COR-L47 (cell line): ENCODE measurements around the gene VAV3.

ENCODE experiments used
- DNase-seq: peaks from one replicate; lab custom pipeline; 2025; lab: John Stamatoyannopoulos, UW

VAV3 gene

DNA sequence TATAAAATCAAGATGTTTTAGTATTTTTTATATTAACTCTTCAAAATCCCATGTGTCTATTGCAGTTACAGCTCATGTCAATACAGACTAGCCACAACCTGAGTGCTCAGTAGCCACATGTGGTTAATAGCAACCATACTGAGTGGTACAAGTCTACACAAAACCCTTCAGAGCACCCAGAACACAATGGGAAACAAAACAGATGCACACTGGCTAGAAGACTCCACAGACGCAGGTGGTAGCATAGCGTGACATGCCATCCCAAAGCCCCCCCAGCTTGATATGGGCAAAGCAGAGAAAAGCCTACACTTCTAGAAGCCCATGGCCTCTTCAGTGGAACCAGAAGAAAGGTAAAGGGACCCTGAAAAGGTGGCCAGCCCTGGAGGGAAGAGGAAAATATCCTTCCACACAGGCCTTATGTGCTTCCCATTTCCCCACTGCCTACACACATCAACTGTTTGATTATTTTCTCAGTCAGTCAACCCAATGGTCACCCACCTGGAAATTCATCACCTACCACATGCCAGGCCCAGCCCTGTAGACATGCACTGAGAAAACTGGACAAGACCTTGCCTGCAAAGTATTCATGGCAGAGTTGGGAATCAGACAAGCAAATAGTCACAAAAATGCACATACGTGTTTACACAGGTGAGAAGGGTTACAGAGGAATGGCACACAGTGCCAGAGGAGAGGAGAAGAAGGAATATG is 175.0 kb downstream of the VAV3 start:
- DNase-seq = no peak

DNA sequence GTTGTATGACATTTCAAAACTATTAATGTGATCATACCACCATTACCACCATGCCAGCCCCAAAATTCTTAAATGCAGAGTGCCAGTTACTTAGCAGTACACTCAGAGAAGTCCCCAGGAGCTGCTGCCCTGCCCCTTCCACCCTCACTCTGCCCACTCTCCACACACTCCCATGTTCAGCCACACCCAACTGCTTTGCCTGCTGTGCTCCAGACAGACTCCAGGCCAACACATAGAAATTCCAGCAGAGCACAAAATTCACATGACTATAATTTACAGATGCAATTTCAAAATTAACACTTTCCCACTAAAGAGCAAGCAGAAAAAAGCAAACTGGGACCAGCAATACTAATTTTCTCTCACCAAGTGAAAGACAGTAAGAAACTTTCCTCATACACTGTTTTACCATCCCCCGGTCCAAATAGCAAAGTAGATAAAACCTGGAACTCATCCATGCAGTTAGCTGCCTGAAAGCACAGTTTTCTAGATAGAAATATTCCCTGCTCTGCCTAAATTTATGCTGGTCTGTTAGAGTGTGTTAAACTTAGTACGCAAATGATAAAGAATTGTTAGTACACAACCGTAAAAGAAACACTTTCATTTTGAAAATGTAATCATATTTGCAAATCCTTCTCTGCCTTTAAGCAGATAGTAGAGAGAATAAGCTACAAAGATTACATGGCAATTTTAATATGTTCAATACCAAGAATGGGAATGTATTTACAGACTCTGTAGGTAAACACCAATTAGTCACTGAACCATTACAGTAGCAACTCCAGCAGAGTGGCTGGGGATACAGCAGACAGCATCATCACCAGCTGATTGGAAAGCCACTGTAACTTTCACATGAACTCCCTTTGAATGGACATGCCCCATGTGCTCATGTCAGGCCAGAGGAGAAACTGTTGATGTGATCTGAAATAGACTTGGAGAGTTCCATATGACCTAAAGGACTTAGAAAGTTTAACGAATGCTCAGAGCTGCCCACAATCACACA is 176.5 kb downstream of the VAV3 start:
- peak; percentile 35 for DNase-seq

DNA sequence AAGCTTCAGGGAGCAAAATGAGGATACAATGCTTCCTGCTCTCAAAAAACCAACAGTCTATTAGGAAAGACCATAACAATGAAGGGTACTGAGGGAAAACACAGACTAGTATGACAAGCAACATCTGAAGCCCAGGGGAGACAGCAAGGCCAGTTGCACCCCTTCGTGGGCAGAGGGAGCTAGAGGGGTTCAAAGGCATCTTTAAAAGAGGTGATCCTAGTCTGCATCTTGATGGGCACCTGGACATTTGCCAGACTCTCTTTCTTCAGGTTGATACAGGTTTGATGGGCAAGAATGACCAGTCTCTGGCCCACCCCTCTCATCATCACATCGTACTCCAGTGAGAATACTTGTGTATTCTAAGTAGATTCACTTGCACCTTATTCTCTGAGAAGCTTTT is 177.7 kb downstream of the VAV3 start:
- peak; percentile 14 for DNase-seq

GRCh38 chr1:107786203-107786845 is 178.7 kb downstream of the VAV3 start:
- no peak for DNase-seq

GRCh38 chr1:107785496-107786202 is 179.3 kb downstream of the VAV3 start:
- DNase-seq = no peak

DNA sequence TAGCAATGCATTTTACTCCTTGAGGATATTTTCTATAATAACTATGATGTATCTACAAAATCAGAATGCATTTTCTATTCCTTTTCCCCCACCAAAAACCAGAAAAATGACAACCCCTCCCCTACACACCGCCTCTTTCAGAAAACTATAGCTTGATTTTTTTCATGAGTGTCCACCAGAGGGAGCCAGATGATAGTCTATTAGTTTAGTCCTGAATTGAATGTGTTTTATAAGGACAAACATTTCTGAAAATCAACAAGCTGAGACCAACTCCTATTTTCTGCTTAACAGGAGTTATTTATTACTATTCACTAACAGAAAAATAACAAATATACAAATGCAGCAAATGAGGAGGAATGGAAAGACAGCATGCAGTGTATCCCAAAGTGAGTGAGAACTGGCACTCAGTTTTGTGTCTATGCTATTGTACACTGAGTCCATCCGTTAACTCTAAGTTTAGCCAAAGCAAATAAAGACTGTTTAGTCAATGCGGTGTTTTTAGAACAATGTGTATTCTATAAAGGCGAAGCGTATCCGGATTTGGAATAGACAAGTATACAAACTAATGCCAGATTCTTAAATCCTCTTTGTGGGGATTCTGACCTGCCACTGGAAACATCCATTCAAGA is 182.6 kb downstream of the VAV3 start:
- peak; percentile 29 for DNase-seq

- no peak for DNase-seq
These were observed 183.7 kb downstream of the VAV3 start for GRCh38 chr1:107781245-107781644.

DNA sequence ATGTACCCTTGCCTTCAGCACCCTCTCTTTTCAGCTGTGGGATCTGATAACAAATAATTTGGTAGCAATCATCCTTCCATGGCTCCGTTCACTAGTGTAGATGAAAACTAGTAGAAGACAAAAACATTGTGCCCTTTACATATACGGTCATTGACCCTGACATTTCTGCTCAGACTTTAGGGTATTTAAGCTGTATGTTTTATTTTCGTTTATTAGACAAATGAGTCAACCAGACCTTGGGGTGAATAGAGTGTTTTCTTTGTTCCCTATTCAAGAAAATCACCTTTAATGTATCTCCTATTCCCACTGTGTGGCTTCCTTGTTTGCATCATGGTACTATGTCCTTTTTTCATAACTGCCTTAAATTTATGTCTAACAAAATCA is 187.3 kb downstream of the VAV3 start:
- no peak for DNase-seq

DNA sequence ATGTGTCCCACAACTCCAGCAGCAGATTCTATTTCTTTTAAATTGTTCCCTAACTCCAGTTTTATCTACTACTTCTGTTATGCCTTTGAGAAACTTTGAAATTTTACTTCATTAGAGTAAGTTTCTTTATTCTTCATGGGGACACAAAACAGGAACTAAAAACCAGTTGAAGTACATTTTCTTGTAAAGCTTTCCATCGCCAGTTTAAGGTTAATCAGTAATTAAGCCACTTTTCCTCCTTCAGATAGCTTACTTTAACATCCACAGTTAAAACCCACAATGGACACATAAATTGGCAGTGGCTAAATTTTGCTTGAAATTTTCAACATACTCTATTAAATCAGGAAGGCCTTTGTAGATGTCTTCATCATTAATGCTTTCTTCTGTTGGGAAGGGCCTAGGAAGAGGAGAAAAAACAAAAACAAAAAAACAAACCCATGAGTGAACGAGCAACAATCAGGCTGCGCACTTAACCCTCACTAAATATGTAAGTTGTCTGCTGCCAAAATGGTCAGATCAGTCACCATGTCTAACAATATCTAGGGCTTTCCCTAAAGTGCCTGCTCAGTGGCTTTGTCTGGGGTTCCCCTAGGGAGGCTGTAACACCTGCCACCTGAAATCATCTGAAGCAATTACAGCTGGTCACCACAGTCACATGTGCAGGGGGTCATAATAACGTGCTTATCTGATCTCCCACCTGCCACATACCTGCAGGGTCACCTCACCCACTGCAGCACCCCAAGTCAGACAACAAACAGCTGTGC is 187.9 kb downstream of the VAV3 start:
- no peak for DNase-seq

GRCh38 chr1:107771377-107771776 is 193.6 kb downstream of the VAV3 start:
- DNase-seq = no peak

DNA sequence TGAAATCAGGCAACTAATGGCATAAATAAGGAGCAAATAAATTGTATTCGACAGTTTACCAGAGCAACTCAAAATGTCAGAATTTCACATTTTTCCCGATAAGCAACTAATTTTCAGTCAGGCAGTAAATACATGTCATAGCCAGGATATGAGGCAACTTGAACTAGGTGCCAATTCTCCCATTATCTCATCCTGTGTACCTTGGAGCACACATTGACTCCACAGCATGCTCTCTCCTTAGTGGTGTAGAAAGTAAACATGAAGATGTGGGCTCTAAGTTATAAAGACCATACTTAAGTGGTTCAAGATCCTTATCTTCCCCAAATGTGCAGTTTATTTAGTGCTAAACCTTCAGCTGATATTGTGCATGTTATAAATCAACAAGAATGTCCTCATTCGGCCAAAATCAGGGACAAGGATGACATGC is 197.8 kb downstream of the VAV3 start:
- no peak for DNase-seq

DNA sequence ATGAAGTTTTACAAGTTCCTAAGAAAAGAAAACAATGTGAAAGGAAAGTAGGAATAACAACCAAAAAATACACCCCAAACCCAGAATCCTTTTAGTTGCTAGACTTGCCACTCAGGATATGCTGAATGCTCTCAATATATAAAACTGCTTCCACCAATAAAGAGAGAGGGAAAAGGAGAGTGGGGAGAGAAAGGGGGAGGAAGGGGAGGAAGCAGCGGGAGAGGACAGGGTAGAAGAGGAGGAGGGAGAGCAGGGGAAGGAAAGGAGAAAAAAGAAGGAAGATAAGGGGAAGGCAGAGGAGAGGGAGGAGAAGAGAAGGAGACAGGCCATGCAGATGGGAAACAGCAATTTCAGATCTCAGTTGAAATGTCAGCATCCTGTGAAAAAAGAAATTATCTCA is 198.4 kb downstream of the VAV3 start:
- DNase-seq = no peak

DNA sequence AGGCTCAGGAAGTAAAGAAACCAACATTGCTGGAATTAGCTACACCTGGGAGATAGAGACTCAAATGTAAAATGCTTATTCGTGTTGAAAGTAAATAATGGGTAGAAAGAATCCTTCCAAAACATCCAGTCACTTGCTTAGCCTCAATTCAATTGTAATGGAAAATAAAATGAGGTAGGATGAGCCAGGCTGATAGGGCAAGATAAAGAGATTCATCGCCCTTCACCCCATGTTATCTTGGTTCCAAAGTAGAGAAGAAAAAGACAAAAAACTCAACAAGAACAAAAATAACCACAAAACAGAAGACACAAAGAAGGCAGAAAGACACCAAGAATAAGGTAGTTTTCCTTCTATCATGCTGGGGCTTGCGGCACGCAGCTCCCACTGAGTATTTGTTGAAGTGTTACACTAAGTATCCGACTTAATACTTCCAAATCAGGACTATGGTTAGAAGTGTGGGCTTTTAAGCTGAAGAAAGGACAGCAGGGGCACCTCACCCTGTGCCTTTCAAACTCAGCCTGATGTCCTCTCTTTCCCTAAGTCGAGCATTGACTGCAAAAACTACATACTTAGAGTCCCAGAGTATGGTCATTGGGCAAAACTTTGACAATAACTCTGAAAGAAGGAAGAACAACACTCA is 202.1 kb downstream of the VAV3 start:
- DNase-seq = no peak

DNA sequence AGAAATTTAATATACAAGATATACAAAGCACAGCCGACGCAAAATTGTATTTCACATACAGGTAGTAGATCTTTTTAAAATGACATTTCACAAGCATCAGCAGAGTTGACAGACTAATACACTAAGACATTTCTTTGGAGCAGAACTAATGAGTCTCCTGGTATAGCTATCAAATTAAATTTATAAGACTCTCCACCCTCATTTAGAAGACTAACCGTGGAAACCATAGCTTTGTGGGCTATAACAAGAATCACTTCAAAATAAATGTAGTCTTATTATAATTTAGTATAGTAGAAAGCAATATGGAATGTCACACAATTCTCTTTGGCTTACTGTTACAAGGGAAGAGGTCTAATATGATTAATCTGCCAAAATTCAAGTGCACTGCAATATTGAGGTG is 204.9 kb downstream of the VAV3 start:
- no peak for DNase-seq

DNA sequence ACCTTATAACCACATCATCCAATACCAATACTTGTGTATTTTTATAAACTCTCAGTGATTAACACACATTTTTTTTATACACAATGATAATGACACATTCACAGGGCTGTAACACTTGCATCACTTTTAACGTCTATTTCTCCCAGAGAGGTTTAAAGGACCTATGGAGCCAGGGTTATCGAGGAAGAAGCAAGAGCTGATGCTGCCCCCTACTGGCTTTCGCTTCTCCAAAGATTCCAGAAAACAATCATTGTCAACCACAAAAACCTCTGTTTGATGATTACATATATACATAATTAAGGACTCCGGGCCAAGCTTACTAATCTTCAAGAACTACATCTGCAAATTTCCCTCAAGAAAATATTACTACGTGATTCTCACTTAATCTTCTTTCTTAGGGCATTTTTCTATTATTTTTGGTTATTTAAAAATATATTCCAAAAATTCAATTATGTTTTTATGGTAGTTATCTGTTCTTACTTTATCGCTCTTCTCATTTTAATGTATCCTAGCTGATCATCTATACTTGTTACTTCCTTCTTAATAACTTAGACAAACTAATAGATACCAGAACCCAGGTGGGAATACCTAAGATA is 214.5 kb downstream of the VAV3 start:
- peak; percentile 76 for DNase-seq

DNA sequence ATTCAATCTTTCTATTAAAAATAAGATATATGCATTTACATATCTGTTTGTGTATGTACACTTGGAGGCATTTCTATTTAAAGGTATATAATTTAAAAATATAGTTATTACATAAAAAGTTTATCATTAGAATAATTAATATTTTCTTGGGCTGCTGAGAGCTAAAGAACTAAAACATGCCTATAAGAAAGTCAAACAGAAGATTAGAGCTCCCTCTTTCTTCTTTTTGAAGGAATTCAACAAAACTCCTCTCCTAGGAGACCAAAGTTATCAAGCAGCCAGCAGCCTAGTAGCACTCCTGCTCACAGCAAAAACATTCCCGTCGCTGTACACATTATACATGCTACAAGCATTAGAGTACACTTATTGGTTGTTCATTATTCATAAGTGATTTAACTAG is 216.4 kb downstream of the VAV3 start:
- no peak for DNase-seq

DNA sequence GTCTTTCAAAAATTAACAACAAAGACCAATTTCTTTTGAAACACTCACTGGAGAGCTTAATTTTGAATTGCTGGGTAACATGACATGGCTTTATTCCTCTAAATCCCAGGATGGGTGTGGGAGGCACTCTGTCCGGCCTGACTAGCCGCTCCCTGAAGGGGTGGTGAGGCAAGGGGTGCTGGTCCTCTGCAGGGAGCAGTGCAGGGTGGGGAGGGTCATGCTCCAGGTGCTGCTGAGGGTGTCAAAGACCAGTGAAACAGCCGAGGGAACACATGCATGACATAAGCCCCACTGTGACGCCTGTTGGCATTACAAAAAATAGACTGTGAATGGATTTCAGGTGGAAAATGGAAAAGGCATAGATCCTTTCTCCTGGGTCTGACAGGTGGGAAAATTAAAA is 223.7 kb downstream of the VAV3 start:
- no peak for DNase-seq

GRCh38 chr1:107740579-107740978 is 224.4 kb downstream of the VAV3 start:
- DNase-seq = no peak

DNA sequence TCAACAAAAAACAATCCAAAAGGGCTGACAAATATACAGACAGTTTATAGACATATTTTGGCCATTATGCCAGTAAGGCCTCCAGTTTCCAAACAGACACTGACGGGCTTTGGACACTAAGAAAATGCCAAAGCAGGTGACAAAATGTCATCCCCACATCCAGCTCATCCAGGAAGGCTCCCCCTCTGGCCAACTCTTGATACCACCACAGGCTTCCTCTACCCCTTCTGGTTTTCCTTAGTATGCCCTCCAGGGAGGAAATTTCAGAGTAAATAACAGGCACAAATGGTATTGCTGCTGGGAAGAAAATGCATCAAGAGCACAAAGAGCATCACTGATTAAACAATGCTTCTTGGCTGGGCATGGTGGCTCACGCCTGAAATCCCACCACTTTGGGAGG is 225.3 kb downstream of the VAV3 start:
- DNase-seq = no peak

DNA sequence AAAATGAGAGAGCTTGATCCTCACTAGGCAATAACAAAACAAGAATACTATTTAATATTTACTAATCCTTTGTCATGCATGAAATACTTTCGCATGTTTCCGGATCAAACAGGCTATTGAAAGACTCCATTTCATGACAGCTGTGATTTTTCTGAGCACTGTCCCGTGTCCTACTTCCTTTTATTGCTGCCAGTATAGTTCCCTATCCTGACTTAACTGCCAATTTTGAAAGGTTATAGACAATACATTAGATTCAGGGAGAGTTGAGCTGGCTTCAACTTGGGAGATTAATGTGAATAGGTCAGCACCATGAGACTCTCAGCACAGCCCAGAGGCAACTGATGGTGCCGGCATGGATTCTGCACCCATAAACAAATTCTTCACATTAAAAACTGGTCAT is 225.8 kb downstream of the VAV3 start:
- DNase-seq = no peak
